RWPE2 (cell line): Measurements from ENCODE around the gene PNPLA1.

Experiments
- ATAC-seq: fragments of 200-7000 bp; cut with Tn5 transposase; 3 replicates; pipeline ENCODE4 v1.9.1; 2021; ENCODE audit warnings: low read depth
- DNase-seq: peaks from one replicate; pipeline ENCODE4 v3.0.0-alpha.2; 2020; ENCODE audit warnings: low spot score
- H3K27ac ChIP-seq: fragments of 450-650 bp; 2 replicates; pipeline ENCODE4 v1.5.1; 2017; ENCODE audit warnings: mild to moderate bottlenecking; ENCODE audit not compliant: poor library complexity, severe bottlenecking
- H3K27me3 ChIP-seq: fragments of 250-450 bp; sonication (Bioruptor Pico); 2 replicates; pipeline ENCODE4 v1.5.1; 2021; ENCODE audit warnings: mild to moderate bottlenecking, moderate library complexity; ENCODE audit not compliant: insufficient read depth, poor library complexity, severe bottlenecking
- H3K36me3 ChIP-seq: fragments of 250-450 bp; sonication (Bioruptor Pico); 2 replicates; pipeline ENCODE4 v1.5.1; 2020; ENCODE audit warnings: low read depth, mild to moderate bottlenecking, moderate library complexity
- H3K4me1 ChIP-seq: fragments of 250-450 bp; sonication (Bioruptor Pico); 2 replicates; pipeline ENCODE4 v1.5.1; 2021; ENCODE audit warnings: mild to moderate bottlenecking, moderate library complexity; ENCODE audit not compliant: insufficient read depth, poor library complexity, severe bottlenecking
- H3K4me3 ChIP-seq: fragments of 250-450 bp; sonication (Bioruptor Pico); 2 replicates; pipeline ENCODE4 v1.5.1; 2021; ENCODE audit warnings: mild to moderate bottlenecking, moderate library complexity; ENCODE audit not compliant: severe bottlenecking
- H3K9me3 ChIP-seq: fragments of 250-450 bp; sonication (Bioruptor Pico); 2 replicates; pipeline ENCODE4 v1.5.1; 2021; ENCODE audit warnings: mild to moderate bottlenecking, moderate library complexity; ENCODE audit not compliant: severe bottlenecking
- TF ChIP-seq, protein P1 (sequence below): fragments of 450-650 bp; IDR thresholded peaks from one replicate; pipeline ENCODE4 v1.5.1; 2017; ENCODE audit warnings: mild to moderate bottlenecking, moderate library complexity; ENCODE audit not compliant: poor library complexity, severe bottlenecking

The PNPLA1 gene

DNA sequence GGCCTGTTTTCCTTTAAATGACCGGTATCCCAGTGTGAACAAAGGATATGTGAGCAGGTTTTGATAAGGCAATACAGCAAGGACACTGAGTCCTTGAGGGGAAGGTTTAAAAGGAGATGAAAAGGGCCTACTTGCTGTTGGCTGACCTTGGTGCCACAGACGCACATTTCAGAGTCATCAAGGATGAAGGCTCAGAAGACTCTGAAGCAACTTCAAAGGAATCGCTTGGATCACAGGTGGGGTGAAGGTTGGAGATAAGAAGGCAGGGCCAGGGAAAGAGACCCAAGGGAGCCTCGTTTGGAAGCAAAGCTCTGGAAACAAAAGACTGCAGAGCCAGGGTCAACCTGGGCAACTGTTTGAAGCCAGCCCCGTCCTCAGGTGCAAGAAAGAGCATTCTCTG lies 30.1 kb upstream of the PNPLA1 start:
- DNase-seq (no peak), ATAC-seq (no peak)
- H3K9me3 ChIP-seq: no peaks in the 10 kb centered on the region
- no peaks in the 10 kb centered on the region for H3K4me1 ChIP-seq
- H3K27me3 ChIP-seq: no peaks in the 10 kb centered on the region
- H3K4me3 ChIP-seq: no peak overlapping the region
- H3K36me3 ChIP-seq: no peaks in the 10 kb centered on the region
- TF ChIP-seq, protein P1, sequence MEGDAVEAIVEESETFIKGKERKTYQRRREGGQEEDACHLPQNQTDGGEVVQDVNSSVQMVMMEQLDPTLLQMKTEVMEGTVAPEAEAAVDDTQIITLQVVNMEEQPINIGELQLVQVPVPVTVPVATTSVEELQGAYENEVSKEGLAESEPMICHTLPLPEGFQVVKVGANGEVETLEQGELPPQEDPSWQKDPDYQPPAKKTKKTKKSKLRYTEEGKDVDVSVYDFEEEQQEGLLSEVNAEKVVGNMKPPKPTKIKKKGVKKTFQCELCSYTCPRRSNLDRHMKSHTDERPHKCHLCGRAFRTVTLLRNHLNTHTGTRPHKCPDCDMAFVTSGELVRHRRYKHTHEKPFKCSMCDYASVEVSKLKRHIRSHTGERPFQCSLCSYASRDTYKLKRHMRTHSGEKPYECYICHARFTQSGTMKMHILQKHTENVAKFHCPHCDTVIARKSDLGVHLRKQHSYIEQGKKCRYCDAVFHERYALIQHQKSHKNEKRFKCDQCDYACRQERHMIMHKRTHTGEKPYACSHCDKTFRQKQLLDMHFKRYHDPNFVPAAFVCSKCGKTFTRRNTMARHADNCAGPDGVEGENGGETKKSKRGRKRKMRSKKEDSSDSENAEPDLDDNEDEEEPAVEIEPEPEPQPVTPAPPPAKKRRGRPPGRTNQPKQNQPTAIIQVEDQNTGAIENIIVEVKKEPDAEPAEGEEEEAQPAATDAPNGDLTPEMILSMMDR: no peak
- H3K27ac ChIP-seq: no peak overlapping the region

GRCh38 chr6:36241728-36242127 lies 28.1 kb upstream of the PNPLA1 start:
- H3K9me3 ChIP-seq: no peaks in the 10 kb centered on the region
- ATAC-seq: no peak
- H3K4me1 ChIP-seq: no peaks in the 10 kb centered on the region
- no peak overlapping the region for H3K27ac ChIP-seq
- H3K27me3 ChIP-seq: no peaks in the 10 kb centered on the region
- TF ChIP-seq, protein P1: no peak
- no peaks in the 10 kb centered on the region for H3K36me3 ChIP-seq
- no peak overlapping the region for H3K4me3 ChIP-seq
- DNase-seq: no peak

DNA sequence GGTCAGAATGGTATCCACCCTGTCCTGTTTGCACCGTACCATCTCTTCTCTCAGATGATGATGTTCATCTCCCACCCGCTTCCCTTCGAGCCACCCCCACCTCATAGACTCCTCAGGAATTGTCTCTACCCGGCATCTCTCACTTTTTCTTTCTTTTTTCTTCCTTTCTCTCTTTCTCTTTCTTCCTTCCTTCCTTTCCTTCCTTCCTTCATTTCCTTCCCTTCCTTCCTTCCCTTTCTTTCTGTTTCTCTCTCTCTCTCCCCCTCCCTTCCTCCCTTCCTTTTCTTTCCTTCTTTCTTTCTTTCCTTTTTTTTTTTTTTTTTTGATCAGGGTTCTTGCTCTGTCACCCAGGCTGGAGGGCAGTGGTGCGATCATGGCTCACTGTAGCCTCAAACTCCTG lies 27.7 kb upstream of the PNPLA1 start:
- DNase-seq (no peak), ATAC-seq (no peak)
- no peak overlapping the region for H3K27ac ChIP-seq
- no peaks in the 10 kb centered on the region for H3K36me3 ChIP-seq
- H3K4me1 ChIP-seq: no peaks in the 10 kb centered on the region
- no peaks in the 10 kb centered on the region for H3K27me3 ChIP-seq
- H3K4me3 ChIP-seq: no peak overlapping the region
- no peaks in the 10 kb centered on the region for H3K9me3 ChIP-seq
- TF ChIP-seq, protein P1: no peak

- Histone ChIP-seq H3K36me3 (no peaks in the 10 kb centered on the region), H3K27ac (no peak overlapping the region), H3K4me1 (no peaks in the 10 kb centered on the region), H3K27me3 (no peaks in the 10 kb centered on the region), H3K4me3 (no peak overlapping the region), H3K9me3 (no peaks in the 10 kb centered on the region)
- DNase-seq (no peak), ATAC-seq (no peak)
- TF ChIP-seq, protein P1: no peak
Measured at GRCh38 chr6:36242626-36243025, 27.2 kb upstream of the PNPLA1 start.

DNA sequence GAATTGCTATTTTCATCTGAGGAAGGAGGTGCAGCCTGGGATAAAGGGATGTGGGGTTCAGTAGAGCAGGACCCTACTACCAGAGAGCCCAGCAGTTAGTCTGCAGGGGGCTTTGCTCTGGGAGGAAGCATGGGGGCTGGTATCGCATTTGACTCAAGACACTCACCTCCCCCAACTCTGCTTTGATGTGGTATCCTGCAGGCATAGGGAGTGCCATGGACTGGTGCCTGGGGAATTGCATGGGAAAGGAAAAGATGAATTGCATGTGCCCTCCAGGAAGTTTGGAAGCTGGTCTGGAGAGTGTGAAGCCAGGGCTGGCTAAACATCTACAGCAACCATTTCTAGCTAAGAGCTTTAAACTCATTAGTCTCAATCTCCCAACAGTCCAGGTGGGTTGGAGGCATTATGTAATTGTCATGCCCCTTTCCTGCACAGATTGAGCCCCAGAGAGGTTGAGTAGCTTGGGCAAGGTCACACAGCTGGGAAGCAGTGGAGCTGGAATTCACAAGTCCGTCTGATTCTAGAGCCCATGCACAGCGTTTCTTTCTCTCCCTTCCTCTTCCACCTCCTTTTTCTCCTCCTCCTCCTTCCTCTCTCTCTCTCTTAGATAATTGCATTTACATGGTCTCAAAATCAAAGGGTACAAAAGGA lies 26.2 kb upstream of the PNPLA1 start:
- H3K27me3 ChIP-seq: no peaks in the 10 kb centered on the region
- ATAC-seq (no peak), DNase-seq (no peak)
- H3K4me3 ChIP-seq: no peak overlapping the region
- no peaks in the 10 kb centered on the region for H3K36me3 ChIP-seq
- H3K4me1 ChIP-seq: peaks cover 9% of the 10 kb centered on the region
- H3K9me3 ChIP-seq: no peaks in the 10 kb centered on the region
- TF ChIP-seq, protein P1: no peak
- no peak overlapping the region for H3K27ac ChIP-seq
